Measurements from ENCODE around the gene PRMT7.

Gene PRMT7

DNA sequence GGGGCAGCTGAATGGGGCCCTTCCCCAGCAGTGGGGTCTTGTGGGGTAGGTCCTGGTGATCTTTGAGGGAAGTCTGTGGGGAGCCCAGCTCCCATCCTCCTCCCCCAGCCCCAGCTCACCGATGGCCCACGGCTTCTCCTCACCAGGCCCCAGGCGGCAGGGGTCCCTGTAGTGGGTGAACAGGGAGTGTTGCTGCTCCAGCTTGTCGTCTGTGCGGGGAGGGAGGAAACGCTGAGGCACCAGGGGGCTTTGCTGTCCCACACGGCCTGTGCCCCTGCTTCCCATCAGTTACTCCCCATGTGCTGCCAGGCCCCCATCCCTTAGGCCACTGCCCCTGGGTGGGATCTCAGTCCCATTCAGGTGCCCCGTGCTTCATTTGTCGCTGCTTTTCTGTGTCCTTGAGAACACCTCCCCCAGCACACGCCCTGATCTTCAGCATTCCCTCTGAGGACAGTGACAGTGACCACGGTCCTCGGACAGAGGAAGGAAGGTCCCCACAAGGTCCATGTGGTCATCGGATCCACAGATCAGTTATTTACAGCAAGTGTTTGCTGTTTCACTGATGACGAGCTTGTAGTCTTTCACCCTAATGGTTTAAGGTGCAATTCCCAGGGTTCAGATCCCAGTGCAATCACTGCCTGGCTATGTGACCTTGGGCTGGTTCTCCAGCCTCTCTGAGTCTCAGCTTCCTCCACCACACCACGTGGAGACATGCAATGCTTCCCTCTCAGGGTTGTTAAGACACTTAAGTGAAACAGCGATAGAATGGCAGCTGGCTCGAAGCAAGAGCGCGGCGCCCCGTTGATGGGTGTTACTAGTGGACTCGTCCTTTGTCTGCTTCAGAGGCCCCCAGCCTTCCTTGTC, 53.1 kb downstream of the PRMT7 start:
- no peak for DNase-seq (ENCODE audit: low read depth)

DNA sequence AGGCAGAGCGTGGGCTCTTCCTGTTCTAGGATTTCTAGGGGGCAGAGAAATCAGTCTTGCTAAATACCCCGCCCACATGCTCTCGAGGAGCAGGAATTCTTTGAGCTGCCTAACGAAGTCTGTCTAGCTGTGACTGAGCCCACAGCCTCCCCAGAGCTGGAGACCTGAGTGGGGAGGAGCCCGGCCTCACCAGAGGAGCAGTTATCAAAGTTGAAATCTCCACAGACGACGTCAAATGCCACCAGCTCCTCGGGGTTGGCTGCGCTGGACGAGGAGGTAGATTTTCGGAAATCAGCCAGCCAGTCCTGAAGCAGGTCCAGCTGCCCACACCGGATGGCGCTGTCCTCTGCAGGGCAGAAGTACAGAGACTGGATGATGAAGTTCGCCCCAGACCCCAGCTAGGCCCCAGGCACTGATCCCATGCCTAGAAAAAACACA, 53.8 kb downstream of the PRMT7 start:
- no peak for DNase-seq (ENCODE audit: low read depth)

DNA sequence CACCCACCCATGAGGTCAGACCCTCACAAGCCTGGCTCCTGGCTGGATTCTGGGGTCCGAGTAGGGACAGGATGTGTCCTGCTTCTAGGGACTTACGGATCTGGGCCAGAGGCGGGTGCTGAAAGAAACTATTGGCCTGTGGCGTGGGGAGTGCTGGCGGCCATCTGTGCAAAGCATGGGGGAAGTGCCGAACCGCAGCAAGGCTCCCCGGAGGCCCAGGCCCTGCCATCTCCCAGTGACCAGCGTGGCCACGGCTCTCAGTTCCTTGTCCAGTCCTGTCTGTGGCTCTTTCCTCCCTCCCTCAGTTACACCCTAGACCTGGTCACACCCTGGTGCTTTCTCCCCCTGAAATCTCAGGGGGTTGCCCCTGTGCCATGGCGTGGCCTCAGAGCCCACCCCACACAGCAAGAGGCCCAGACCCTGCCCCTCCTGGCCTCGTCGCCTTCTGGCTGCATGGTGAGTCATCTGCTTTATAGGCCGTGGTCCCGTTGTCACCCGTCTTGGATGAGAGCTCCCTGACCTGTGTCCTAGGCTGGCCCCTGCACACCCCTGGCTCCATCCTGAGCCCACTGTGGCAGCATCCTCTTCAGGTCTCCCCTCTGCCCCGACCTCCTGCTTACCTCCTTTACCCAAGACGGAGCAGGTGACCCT, 54.5 kb downstream of the PRMT7 start:
- no peak for DNase-seq (ENCODE audit: low read depth)

DNA sequence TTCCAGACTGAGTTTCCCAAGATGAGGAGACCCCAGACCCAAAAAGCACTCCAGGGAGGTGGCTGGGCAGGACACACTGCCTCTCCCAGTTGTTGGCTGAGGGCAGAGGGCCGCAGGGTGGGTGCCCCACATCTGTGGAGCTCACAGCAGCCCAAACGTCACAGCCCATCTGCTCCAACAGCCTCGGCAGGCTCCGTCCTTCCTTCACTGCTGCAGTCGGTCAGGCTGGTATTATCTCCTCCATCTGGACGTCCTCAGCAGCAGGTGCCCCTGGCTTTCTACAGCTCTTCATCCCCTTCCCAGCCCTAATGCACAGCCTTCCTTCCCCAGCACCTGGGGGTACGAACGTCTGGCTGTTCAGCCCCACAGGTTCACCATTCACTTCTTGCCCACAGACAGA, 55.2 kb downstream of the PRMT7 start:
- DNase-seq (ENCODE audit: low read depth), result no peak

DNA sequence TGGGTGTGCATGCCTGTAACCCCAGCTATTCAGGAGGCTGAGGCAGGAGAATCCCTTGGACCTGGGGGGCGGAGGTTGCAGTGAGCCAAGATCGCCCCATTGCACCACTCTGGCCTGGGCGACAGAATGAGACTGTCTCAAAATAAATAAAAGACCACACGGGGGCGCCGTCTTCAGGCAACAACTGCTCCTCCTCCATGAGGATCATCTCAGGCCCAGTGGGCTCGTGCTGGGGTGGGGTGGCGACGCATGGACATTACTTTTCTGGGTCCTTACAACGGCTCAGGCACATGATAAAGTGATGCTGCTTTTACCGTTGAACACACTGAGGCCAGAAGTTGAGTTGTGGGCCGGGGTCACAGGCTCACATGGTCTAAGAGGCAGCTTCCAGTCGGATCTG, 56.2 kb downstream of the PRMT7 start:
- DNase-seq (ENCODE audit: low read depth), result no peak

DNA sequence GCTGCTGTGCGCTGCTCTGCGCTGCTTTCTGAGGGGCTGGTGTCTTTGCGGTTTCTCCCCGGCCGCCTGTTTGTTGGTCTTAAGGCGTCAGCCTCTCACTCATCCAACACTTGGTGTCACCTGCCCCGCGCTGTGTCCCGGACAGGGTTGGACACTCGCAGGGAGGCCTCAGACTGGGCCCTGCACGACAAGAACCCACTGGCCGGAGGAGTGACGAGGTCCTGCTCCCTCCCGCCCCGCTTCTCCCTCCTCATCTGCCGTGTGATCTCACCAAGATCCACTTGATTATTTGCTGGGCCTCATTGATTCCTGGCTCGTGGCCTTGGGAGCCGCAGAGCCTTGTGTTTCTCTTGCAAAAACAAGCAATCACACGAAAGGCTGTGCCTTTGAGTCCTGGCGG, 56.6 kb downstream of the PRMT7 start:
- DNase-seq (ENCODE audit: low read depth), result no peak

DNA sequence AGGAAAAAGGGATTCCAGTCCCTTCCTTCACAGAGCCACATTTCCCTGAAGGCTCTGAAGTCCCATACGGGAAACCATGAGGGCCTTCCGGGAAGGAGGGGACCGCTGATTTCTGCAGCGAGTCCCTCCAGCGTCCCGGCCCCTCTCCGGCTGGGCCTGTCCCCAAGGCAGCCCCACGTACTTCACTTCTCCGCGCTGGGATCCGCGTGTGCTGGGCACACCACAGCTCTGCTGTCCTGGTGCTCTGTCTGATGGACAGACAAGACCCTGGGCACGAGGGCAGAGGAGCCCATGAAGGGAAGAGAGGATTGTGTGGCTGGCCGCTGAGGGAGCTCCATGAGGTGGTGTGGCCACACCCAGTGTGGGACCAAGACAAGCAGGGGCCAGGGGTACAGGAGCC, 57.1 kb downstream of the PRMT7 start:
- no peak for DNase-seq (ENCODE audit: low read depth)

DNA sequence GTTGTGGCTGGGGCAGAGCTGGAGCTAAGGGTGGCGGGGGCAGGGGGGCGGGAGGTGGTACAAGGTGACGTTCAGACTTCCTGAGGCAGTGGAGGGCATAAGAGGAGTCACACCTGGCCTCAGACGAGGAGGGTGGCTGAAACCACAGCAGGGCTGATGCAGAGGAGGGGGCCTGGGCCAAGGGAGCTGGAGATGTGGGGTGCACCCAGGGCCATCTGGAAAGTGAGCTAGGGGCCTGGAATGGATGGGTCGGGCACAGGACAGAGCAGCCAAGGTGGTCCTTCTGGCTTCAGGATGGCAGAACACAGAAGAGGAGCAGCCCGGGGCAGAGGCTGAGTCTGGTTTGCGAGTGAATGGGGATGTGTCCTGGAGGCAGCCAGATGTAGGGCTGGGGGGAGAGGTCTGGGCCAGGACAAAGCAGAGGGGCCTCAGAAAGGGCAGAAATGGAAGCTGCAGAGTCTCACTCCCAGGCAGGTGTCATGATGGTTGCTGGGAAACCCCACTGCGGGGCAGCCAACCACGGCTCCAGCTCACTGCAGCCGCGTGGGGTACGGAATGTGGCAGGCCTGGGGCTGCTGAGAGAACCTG, 57.6 kb downstream of the PRMT7 start:
- no peak for DNase-seq (ENCODE audit: low read depth)

DNA sequence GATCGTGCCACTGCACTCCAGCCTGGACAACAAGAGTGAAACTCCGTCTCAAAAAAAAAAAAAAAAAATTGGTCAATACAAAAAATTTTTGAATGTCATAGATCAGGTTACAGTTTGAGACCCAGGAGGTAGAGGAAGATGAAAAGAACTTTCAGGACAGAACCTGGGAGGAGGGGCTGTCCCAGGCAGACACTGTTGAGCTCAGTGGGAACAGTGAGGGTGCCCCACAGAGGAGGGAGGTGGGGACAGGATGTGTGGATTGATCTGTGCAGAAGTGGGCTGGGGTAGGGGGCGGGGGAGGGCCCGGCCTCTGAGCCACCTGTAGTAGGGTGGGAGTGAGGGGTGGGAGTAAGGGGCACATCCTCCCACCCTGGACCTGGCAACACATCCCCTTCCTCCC, 58.3 kb downstream of the PRMT7 start:
- no peak for DNase-seq (ENCODE audit: low read depth)

DNA sequence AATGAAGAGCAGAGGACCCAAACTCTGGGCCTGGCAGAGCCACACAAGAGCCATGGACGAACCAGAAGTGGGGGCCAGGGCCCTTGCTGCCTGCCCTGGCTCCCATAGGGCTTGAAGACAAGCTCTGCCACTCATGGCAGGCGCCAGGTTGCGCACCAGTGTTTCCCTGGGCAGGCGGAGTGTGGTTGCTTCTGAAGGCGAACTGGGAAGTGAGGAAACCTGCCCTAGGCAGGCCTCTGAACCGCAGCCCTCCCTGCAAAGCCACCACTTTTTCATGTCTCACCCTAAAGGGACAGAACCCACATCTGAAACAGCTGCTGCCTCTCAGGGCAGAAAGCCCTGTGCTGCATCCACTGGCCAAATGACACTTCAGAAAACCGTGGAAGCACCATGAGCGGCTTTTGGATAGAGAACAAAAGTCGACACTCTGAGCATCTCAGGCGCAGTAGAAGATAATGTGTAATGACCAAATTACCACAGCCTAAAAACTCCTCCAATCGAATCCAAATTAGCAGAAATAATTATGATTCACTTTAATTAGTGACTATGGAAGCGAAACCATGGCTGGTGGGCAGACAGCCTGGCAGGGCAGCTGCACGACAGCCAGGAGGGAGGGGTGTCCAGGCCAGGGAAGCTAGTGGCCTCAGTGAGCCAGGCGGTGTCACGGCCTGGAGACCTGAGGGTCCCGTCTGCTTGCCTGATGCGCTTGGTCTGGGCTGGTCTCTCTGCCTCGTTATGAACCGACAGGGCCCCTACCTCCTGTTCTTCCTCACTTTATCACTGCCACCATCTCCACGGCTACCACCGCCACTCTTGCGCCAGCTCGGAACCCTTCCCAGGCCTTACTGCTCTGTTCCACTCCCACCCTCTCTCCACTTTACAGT, 59.1 kb downstream of the PRMT7 start:
- DNase-seq (ENCODE audit: low read depth), result no peak

DNA sequence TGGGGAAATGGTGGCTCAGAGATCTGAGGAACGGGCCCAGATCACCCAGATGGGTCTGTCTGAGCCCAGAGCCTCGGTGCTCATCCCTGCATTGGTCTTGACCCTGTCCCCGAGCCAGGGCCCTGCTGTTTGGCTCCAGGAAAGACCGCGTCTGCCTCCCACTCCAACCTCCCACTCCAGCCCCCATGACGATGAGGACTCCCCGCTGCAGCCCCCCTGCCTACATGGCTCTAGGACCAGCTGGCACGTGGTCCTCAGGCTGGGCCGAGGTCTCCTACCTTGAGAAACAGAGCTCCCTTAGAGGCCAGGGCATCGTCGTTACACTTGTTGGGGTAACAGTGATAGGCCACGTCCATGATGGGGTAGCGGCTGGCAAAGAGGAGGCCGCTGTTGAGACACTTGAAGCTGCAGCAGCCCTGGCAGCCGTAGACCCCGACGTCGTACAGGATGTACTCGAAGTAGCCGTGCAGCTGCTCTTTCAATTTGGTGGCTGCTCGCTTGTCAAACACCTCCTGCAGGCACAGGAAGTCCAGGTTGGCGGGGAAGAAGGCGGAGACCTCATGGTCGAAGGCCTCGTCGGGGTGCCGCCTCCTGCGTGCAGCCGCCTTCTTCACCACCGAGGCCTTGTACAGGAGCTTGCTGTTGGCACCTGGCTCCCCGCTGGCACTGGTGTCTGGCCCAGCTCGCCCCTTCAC, 59.9 kb downstream of the PRMT7 start:
- no peak for DNase-seq (ENCODE audit: low read depth)

DNA sequence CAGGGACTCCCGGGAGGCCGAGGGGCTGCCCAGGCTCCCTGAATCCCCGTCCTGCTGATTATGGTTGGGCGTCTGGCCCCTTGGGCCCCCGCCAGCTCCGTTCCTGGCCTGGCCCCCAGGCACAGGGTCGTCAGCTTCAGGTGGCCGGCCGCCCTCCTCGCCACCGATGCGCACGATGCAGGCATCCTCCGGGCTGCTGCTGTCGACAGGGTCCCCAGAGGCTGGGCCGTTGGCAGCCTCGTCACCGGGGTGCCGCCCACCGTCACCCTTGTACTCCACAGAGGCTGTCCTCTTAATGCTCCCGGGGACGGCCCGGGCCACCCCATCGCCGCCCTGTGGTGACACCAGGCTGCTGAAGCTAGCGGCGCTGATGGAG, 60.4 kb downstream of the PRMT7 start:
- DNase-seq (ENCODE audit: low read depth), result no peak

DNA sequence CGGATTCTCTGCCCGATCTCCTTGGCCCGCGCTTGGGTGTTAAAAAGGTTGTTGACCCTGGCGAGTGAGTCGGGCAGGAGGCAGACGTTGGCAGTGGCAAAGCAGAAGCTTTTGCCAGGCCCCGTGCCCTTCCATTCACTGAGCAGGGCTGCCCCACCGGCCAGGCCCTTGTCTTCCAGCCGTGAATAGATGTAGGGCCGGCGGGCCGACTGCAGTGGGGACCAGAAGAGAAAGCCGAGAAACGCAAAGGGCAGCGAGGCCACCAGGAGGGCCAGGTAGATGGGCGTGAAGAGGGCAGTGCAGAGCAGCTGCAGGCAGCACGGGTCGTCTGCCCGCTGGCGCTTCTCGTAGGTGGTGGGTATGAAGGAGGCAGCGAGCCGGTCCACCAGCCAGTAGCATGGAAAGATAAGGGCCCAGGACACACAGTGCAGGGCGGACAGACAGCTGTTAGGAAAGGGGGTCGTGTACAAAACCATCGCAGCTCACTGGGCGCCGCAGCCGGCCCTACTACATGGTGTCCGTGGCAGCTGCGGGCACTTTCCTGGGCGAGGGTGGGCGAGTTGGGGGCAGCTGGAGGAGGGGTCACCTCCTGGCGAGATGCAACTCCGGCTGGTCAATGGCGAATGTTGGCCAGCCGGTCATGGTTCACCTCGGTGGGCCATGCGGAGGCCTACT, 61.0 kb downstream of the PRMT7 start:
- no peak for DNase-seq (ENCODE audit: low read depth)

DNA sequence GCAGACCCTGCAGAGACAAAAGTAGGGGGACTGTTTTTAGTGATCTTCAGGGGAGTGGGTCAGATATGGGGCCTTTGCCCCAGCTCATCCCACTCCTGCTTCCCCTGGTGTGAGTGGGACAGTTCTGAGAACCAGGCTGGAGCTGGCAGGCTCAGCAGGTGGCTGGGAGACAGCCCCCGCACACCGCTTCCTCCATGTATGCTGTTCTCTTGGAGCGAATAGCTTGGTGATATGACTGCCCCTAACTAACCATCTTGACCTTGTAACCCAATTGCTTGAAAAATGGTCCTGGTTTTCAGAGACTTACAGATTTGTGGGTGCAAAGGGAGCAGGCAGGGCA, 61.5 kb downstream of the PRMT7 start:
- DNase-seq (ENCODE audit: low read depth), result no peak

DNA sequence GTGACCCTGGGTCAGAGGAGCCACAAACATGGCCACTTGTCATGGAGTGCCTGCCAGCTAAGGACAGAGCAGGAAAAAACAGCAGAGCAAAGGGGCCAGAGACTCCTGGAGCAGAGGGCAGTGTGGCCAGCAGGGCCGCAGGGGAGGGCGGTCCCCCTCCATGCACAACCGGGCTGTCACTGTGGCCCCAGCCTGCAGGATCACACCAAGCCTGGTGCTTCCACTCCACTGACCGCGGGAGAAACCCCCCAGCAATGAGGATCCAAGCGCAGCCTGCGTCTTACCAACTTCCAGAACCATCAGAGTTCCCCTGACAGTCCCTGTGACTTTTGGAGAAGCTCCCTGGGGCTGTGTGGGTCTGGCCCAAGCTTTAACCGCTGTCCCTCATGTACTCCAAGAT, 62.0 kb downstream of the PRMT7 start:
- no peak for DNase-seq (ENCODE audit: low read depth)

DNA sequence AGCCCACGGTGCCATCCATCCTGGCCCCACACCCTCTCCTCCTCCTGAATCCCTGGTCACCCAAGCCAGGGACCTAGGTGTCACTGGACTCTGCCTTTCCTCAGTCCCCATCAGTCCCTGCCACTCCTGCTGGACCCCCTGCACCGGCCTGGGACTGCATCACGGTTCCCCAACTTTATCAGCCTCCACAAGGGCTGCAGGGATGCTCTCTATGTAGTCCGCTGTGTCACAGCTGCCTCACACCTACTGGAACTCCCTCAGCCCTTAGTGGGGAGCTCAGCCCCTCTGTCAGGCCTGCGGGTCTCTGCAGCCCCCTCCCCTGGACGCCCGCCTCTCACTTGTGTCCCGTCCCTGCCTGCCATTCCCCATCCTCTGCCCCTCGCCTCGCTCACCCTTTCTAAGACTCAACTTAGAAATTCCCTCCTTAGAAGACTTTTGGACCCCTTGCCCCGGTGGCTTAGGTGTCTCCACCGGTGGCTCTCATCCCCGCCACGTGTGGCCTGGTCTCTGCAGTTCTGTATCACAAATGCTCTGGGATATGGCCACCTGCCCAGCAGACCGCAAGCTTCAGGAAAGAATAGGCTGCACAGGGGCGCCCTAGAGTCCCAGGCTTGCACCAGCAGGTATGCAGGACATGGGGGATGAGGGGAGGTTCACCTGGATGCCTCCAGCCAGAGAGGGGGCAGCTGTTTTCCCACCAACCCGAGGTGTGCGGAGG, 62.9 kb downstream of the PRMT7 start:
- no peak for DNase-seq (ENCODE audit: low read depth)

DNA sequence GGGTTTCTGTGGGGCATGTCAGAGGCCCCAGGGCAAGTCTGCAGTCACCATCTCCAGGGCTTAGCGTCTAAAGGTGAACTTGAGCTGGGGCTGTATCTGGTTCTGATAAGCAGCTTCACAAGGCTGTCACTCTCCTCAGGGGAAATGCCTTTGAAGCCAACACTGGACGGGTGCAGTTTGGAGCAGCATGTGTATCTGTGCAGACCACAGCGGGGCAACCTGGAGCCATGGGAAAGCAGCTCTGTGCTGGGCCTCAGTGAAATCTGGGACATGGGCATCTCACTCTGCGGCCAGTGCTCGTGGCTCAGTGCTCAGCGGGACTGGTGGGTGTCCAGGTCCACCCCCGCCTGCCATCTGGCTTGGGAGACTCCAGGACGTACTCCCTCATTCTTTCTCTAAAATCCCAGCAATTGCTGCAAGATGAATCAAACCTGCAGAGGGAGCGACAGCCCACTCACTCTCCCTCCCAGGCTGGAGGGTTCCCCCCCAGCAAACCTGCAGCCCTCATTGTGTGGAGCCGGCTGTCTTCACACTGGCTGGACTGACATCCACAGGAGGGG, 63.5 kb downstream of the PRMT7 start:
- DNase-seq (ENCODE audit: low read depth), result no peak

DNA sequence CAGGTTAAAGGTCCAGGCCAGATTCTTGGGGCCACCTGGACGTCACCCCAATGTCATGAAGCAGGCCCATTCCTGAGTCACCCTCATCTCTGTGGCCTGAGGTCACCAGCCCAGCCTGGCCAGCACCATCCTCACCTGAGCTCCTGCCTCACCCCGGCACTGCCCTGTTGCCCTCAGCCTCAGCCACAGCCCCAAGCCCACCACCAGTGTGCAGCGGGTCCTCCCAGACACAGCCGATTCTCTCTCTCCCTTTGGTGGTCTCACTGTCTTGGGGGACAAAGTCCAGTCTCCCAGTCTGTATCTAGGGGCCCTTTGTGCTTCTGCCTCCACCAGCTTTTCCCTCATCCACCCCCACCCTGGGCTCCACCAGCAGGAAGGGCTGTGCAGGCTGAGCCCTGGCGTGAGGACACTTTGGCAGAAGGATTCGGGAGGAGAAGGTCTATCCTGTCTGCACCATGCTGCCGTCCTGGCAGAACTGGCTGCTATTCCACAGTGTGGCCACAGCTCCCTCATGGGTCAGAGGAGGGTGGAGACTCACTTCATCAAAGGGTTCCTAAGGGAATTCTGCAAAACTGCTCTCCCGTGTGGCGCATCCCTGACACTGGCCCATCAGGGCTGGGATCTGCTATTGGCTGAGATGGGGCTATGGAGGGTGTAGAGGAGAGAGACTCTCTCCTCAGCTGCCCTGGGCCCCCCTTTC, 64.3 kb downstream of the PRMT7 start:
- DNase-seq (ENCODE audit: low read depth), result no peak

DNA sequence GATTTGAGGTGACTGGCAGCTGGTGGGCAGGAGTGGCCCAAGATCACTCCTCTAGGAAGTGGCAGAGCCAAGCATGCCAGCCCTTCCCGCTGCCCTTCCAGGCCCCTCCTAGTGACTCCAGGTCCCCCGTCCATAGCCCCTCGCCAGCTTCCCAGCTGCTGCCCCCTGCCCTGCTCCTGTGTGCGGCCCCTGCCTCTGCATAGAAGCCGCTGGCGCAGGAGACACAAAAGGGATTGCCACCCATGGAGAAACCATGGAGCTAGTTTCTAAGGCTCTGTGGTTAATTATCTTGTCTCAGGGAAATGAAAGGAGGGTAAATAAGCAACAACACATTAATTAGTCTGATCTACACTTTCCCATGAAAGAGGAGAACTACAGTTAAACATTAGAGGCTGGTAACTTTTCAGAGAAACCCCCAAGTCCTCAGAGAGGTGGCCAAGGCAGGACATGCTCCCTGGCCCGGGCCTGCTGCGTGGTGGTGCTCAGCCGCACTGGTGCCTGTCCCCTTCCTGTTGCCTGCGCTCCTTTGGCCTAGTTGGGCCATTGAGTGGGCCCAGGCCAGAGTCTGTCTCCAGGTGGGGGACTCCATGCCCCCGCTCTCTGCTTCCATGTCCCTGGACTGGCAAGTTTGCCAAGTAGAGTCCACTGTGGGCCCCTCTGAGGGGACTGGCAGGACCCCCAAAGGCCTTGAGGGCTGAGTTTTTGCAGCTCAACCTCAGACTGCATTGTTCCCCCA, 65.2 kb downstream of the PRMT7 start:
- no peak for DNase-seq (ENCODE audit: low read depth)
